ENCODE data around the gene TTC39B.
"Not testable (repeated sequence)": the region's sequence is repeated elsewhere in the genome, so short reads cannot be mapped to it uniquely, and the experiment has no call there.

Gene TTC39B

DNA sequence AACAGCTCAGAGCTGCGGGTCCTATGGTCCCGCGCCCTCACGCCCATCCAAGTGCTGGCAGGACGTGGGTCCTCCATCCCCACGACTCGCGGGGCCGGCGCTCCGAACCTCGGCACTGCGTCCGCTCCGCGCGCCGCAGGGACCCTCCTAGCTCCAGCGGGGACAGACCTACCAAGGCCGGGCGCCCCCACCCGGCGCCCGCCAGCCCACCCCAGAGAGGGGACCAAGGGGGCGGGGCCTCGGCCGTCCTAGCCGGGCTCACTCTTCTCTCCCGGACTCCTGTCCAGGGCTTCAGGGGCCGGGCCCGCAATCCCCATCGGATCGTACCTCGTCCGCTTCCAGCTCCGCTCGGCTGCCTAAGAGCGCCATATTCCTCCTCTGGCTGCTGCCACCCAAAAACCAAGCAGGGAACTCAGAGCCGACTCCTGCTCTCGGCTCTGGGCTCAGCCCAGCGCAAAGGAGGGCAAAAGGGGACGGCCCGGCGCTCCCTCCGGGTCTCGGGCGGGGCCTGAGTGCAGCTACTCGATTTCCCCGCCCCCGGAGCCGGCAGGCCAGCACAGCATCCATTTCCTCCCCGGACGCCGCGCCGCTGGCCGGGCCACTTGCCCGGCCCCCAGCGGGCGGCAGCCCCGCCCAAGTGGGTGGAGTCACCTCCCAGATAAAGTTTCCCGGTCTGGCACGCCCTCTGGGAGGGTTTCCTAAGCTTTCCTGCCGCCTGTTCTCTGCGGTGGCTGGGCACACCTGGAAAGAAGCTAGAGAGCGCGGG, at the start of gene TTC39B:
Gene TTC39B, minus strand, starts transcription at position 460 of the 766 bp plus-strand sequence. Its CDS starts 91 bp downstream, at position 369.
- Mint-ChIP-seq H3K27me3 (no peaks in the 10 kb centered on the region), H3K4me1 (peaks cover 55% of the 10 kb centered on the region), H3K9me3 (no peaks in the 10 kb centered on the region), H3K27ac (peak within 1 kb of the TSS; percentile 98 to 99), H3K4me3 (peak within 1 kb of the TSS; percentile 98 to 99)
- DNase-seq (peak; percentile 82 to 84), ATAC-seq (peak; percentile 89)

DNA sequence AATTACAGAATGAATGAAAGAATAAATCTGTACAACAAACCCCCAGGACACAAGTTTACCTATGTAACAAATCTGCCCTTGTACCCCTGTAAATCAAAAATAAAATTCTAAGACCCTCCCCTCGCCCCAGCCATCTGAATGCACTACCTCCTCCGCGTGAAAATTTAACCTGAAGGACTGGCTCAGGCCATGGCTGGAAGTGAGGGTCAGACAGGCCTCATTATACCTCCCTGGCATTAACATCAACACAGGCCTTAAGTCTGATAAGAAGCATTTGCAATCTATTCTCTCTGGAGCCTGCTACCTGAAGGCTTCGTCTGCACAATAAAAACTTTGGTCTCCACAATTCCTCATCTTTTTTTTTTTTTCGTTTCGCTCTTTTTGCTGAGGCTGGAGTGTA, 48.7 kb upstream of the TTC39B start:
- no peaks in the 10 kb centered on the region for H3K9me3 Mint-ChIP-seq
- DNase-seq = no peak
- peak overlapping the region in 1 of 2 donors; percentile 35 for H3K27ac Mint-ChIP-seq
- H3K4me1 Mint-ChIP-seq = peaks cover 39% of the 10 kb centered on the region
- no peak for ATAC-seq
- no peak overlapping the region for H3K4me3 Mint-ChIP-seq
- H3K27me3 Mint-ChIP-seq = no peaks in the 10 kb centered on the region

DNA sequence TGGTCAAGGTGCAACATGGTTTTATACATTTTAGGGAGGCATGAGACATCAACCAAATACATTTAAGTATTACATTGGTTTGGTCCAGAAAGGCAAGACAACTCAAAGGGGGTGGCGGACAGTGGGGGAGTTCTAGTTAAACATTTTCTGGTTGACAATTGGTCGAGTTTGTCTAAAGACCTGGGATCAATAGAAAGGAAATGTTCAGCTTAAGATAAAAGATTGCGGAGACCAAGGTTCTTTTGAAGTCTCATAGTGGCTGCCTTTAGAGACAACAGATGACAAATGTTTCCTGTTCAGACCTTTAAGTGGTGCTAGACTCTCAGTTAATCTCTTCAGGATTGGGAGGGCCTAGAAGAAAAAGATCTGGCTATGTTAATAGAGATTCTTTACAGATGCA, 47.7 kb upstream of the TTC39B start:
- H3K4me1 Mint-ChIP-seq = peaks cover 39% of the 10 kb centered on the region
- DNase-seq (no peak), ATAC-seq (no peak)
- no peaks in the 10 kb centered on the region for H3K9me3 Mint-ChIP-seq
- peak overlapping the region in 1 of 2 donors; percentile 55 for H3K27ac Mint-ChIP-seq
- no peak overlapping the region for H3K4me3 Mint-ChIP-seq
- no peaks in the 10 kb centered on the region for H3K27me3 Mint-ChIP-seq

DNA sequence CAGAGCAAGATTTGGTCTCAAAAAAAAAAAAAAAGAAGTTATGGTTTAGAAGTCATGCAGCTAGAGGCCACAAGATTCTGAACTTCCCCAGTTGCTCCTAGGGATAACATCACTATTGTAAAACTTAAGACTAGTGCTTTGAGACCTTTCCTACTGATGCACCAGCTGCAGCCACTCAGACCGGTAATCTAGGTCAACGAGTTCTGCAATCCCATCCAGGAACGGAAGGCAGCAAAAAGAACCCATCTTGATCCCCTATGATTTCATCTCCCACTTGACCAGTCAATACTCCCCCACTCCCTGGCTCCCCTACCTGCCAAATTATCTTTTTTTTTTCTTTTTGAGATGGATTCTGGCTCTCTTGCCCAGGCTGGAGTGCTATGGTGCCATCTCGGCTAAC, 46.9 kb upstream of the TTC39B start:
- no peak for ATAC-seq
- Mint-ChIP-seq H3K27me3 (no peaks in the 10 kb centered on the region), H3K4me3 (no peak overlapping the region), H3K9me3 (no peaks in the 10 kb centered on the region), H3K4me1 (peaks cover 39% of the 10 kb centered on the region), H3K27ac (no peak overlapping the region)
- DNase-seq = no peak

DNA sequence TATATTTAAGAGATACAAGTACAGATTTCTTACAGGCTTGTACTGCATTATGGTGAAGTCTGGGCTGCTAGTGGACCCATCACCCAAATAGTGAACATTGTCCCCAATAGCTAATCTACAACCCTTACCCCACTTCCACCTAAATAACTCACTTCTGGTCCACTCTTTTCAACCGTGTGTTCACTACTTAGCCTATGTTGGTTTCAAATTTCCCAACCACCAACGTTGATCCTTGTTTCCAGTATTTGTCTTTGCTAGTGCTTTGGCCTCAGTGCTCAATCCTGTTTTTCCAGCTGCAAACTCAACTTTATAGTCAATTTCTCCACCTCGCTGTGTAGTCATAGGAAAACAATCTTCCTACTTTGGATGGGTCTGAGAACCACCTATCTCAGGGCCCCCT, 45.3 kb upstream of the TTC39B start:
- Mint-ChIP-seq H3K4me1 (peaks cover 38% of the 10 kb centered on the region), H3K9me3 (no peaks in the 10 kb centered on the region), H3K27ac (no peak overlapping the region), H3K4me3 (no peak overlapping the region), H3K27me3 (no peaks in the 10 kb centered on the region)
- DNase-seq = no peak
- ATAC-seq = no peak

DNA sequence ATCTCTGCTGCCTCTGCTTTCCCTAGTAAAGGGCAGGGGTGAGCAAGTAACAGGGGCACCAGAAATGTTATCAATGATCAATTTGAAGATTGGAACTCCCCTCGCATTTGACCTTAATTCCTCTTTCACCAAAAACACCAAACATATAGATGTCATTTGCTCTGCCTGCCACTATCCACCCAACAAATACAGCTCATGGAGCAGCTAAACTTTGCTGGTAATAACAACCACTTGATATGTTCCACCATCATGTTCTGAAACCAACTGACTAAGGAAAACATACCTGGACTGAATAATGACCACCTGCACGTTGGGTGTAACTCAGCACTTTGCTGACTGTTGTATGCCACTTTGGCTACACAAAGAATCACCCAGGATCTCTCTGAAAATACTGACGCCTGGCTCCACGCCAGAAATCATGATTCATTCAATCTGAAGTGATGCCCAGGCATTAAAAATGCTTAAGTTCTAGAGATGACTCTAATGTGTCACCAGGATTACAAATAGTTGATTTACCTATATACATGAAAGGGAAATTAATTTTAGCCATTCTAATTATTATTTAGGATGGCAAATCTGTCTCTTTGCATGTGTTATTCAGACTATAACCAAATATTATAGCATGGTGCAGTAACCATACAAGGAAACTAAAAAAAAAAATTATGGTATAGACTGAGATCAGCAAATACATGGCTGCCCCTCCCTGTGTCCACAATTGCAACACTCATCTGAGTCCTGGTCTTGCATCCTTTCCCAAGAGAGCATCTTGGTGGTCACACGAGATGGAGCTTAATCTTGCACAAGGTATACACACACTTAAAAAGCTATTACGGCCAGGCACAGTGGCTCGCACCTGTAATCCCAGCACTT, 43.1 kb upstream of the TTC39B start:
- DNase-seq = no peak
- no peak for ATAC-seq
- Mint-ChIP-seq H3K4me1 (peaks cover 17% of the 10 kb centered on the region), H3K27ac (no peak overlapping the region), H3K9me3 (no peaks in the 10 kb centered on the region), H3K4me3 (no peak overlapping the region), H3K27me3 (no peaks in the 10 kb centered on the region)

DNA sequence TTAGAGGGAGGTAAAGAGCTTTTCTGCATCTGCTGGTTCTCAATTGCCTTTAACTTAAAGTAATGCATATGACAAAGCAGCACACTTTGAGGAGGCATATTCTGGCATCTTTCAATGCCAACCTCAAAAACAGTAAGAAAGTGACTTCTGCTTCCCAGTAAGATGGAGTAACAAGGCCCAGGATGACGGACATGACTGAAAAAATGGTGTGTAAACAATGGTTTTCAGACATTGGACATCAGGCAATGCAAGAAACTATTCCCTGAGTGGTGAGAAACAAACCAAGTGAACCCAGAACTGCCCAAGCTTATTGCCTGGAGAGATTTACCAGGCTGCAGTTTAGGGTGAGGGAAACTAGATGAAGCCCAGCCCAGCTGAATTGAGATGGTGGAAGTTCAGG, 39.8 kb upstream of the TTC39B start:
- Mint-ChIP-seq H3K4me1 (peaks cover 8% of the 10 kb centered on the region), H3K9me3 (no peaks in the 10 kb centered on the region), H3K4me3 (no peak overlapping the region), H3K27me3 (no peaks in the 10 kb centered on the region), H3K27ac (no peak overlapping the region)
- DNase-seq = no peak
- ATAC-seq = no peak

DNA sequence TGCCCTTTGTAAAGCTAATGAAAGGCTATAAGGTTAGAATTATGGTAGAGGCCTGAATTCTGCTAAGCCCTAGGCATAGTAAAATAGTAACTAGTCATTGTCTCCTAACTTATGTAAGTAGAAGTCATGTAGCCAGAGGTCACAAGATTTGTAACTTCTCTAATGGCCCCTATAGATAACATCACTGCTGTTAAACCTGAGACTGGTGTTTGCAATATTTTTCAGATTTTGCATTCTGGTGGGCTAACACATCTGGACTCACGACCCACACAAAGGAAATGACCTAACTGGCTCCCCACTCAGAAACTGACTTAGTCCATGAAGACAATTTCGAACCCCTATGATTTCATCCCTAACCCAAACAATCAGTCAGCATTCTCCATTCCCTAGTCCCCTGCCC, 37.2 kb upstream of the TTC39B start:
- Mint-ChIP-seq H3K27me3 (no peaks in the 10 kb centered on the region), H3K4me1 (no peaks in the 10 kb centered on the region), H3K4me3 (no peak overlapping the region), H3K27ac (no peak overlapping the region), H3K9me3 (no peaks in the 10 kb centered on the region)
- ATAC-seq (no peak), DNase-seq (no peak)

DNA sequence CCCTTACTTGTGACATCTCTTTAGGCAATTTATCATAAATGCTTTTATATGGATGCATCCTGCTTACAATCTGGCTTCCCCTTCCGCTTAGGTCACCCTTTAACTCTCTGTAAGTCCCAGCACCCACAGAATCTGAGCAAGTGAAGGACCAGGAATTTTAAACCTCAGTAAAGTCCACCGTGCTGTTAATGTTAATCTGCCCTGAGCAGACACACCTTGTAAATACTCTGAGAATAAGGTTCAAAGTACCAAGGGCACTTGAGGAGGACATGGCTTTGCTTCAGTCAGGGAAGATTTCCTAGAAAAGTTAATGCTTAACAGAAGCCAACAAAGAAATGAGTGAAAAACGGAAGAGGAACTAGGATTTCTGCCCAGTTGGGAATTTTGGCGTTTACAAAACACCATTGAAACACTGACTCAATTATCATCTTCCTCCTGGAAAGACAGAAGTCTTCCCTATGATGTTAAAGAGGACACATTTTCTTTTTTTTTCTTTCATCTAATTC, 26.4 kb upstream of the TTC39B start:
- Mint-ChIP-seq H3K27ac (no peak overlapping the region), H3K4me3 (no peak overlapping the region), H3K4me1 (no peaks in the 10 kb centered on the region), H3K27me3 (no peaks in the 10 kb centered on the region), H3K9me3 (no peaks in the 10 kb centered on the region)
- DNase-seq (no peak), ATAC-seq (no peak)

DNA sequence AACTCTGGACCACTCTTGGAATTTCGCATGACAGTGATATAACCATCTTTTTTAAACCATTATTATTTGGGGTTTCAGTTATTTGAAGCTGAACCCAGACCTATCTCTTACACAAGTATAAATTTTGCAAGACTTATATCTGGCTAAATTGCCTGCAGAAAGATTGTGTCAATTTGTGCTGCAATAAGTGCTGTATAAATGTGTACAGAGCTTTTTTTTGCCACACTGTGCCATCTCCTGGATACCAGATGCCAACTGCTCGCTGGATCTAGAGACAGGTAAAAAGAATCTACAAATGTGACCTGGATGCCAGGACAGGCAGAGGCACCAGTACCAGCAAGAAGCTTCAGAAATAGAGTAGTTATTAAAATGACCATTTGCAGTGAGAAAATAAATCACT, 25.9 kb upstream of the TTC39B start:
- no peaks in the 10 kb centered on the region for H3K9me3 Mint-ChIP-seq
- no peaks in the 10 kb centered on the region for H3K27me3 Mint-ChIP-seq
- ATAC-seq = no peak
- H3K4me1 Mint-ChIP-seq = no peaks in the 10 kb centered on the region
- no peak for DNase-seq
- no peak overlapping the region for H3K4me3 Mint-ChIP-seq
- H3K27ac Mint-ChIP-seq = no peak overlapping the region

DNA sequence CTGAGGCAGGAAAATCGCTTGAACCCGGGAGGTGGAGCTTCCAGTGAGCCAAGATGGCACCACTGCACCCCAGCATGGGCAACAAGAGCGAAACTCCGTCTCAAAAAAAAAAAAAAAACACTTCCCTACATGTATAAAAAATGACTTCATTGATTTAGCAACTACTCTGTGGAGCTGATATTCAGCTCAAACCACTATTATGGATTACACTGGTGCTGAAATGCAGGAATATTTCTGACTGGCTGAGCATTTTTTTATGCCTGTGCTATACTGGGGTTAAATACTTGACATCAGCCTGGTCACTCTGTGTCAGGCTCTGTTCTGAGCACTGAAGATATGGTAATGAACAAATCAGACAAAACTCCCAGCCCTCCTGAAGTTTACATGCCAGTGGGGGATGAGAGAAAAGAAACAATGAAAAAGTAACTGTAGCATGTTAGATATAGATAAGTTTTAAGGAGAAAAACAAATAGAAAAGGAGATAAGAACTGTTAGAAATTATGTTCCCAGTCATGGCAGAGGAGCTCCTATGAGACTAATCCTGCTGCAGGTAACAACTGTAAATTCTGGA, 22.6 kb upstream of the TTC39B start:
- H3K27ac Mint-ChIP-seq = no peak overlapping the region
- H3K4me3 Mint-ChIP-seq = no peak overlapping the region
- no peaks in the 10 kb centered on the region for H3K27me3 Mint-ChIP-seq
- ATAC-seq (no peak), DNase-seq (no peak)
- H3K4me1 Mint-ChIP-seq = no peaks in the 10 kb centered on the region
- H3K9me3 Mint-ChIP-seq = no peaks in the 10 kb centered on the region

DNA sequence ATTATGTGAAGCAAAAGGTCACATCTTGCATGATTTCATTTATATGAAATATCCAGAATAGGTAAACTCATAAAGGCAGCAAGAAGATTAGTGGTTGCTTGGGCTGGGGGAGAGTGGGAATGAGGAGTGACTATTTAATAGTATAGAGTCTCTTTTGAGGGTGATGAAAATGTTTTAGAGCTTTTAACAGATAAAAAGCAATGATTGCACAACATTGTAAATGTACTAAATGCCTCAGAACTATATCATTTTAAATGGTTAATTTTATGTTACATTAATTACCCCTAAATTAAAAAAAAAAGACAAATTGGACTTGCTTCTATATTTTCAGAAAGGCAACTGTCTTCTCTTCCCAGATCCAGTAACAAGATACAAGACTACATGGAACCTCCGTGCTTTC, 21.9 kb upstream of the TTC39B start:
- H3K4me3 Mint-ChIP-seq = no peak overlapping the region
- no peak overlapping the region for H3K27ac Mint-ChIP-seq
- H3K27me3 Mint-ChIP-seq = no peaks in the 10 kb centered on the region
- no peak for DNase-seq
- H3K9me3 Mint-ChIP-seq = peaks cover under 1 to 4% of the 10 kb centered on the region in 2 donors
- ATAC-seq = no peak
- no peaks in the 10 kb centered on the region for H3K4me1 Mint-ChIP-seq

DNA sequence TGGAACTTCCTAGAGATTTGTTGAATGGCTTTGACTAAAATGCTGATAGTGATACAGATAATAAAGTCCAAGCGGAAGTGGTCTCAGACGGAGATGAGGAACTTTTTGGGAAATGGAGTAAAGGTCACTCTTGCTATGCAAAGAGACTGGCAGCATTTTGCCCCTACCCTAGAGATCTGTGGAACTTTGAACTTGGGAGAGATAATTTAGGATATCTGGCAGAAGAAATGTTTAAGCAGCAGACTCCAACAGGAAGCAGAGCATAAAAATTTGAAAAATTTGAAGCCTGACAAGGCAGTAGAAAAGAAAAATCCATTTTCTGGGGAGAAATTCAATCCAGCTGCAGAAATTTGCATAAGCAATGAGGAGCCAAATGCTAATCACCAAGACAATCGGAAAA, 15.7 kb upstream of the TTC39B start:
- not testable (repeated sequence) for H3K27ac Mint-ChIP-seq, ATAC-seq, H3K4me1 Mint-ChIP-seq, DNase-seq, H3K4me3 Mint-ChIP-seq, H3K27me3 Mint-ChIP-seq
- peaks cover 11 to 13% of the 10 kb centered on the region in 2 donors for H3K9me3 Mint-ChIP-seq

DNA sequence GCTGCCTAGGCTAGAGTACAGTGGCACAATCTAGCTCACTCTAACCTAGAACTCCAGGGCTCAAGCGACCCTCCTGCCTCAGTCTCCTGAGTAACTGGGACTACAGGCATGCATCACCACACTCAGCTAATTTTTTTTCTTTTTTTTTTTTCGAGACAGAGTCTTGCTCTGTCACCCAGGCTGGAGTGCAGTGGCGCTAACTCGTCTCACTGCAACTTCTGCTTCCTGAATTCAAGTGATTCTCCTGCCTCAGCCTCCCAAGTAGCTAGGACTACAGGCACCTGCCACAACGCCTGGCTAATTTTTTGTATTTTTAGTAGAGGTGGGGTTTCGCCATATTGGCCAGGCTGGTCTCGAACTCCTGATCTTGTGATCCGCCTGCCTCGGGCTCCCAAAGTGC, 12.6 kb upstream of the TTC39B start:
- H3K27me3 Mint-ChIP-seq, H3K4me1 Mint-ChIP-seq, H3K27ac Mint-ChIP-seq, H3K4me3 Mint-ChIP-seq, DNase-seq, ATAC-seq: not testable (repeated sequence)
- peaks cover 11 to 13% of the 10 kb centered on the region in 2 donors for H3K9me3 Mint-ChIP-seq

DNA sequence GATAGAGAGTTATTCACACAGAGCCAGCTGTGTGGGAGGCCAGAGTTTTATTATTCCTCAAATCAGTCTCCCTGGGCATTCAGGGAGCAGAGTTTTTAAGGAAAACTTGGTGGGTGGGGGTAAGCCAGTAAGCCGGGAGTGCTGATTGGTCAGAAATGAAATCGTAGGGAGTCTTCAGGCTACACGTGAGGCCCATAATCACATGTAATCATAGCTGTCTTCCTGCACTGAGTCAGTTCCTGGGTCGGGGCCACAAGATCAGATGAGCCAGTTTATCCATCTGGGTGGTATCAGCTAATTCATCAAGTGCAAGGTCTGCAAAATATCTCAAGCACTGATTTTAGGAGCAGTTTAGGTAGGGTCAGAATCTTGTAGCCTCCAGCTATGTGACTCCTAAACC, 10.8 kb upstream of the TTC39B start:
- no peak overlapping the region for H3K4me3 Mint-ChIP-seq

DNA sequence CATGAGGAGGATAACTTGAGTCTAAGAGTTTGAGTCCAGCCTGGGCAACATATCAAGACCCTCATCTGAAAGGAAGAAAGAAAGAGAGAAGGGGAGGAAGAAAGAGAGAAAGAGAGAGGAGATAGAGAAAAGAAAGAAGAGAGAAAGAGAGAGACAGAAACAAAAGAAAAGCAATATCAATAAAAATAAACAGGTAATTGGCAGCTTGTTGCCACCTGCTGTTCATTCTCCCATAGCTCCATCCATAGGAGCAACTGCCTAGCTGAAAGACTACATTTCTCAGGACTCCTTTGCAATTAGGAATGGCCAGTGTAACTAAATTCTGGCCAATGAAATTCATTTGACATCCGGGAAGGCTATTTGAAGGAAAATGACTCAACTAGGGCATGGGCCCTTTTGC, 4.6 kb upstream of the TTC39B start:
- peaks cover 6 to 9% of the 10 kb centered on the region in 2 donors for H3K9me3 Mint-ChIP-seq
- peaks cover 32% of the 10 kb centered on the region for H3K4me1 Mint-ChIP-seq
- no peak overlapping the region for H3K27ac Mint-ChIP-seq

More for the DNA sequence above, 10.8 kb upstream of the TTC39B start:
- DNase-seq = no peak
- ATAC-seq = no peak
- H3K27ac Mint-ChIP-seq = no peak overlapping the region
- peaks cover 9 to 11% of the 10 kb centered on the region in 2 donors for H3K9me3 Mint-ChIP-seq
- H3K4me1 Mint-ChIP-seq = peaks cover 8% of the 10 kb centered on the region
- no peaks in the 10 kb centered on the region for H3K27me3 Mint-ChIP-seq

More for the DNA sequence above, 4.6 kb upstream of the TTC39B start:
- DNase-seq (no peak), ATAC-seq (no peak)
- no peaks in the 10 kb centered on the region for H3K27me3 Mint-ChIP-seq
- no peak overlapping the region for H3K4me3 Mint-ChIP-seq

All from stimulated activated naive CD8-positive, alpha-beta T cell treated with anti-CD3 and anti-CD28 coated beads, Interleukin-15, amount 100 ng/mL, for 72 hours (primary cell).